ENCODE data around the gene LYSMD2. TPM values are rescaled to one million over a fixed set of nuclear protein-coding genes. Genes with fewer than 3 reads are reported as not detected.

Gene LYSMD2
- polyA plus RNA-seq, 1 of the 3 experiments (the other 2 are of a cell fraction): 10.3 TPM

DNA sequence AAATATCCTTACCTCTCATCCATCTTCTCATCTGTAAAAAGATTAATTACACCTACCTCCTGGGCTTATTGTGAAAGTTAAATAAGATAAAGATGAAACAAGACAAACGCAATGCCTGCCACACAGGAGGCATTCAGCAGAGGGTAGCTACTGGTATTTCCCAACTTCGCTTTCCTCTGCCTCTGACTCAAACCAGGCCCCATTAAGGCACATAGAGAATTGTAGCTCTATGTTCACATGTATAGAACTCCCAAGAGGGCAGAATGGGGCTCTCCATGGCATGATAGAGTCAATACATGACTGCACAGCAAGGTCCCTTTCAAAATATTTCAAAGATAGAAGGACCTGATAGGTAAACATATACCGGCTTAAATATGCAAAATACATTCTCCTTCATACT is 1.4 kb downstream of the LYSMD2 start:
- Histone ChIP-seq H3K9ac (no peak overlapping the region), H3K27ac (ENCODE audit: low read depth in 2 of 2, low read length in 1 of 2) (no peak overlapping the region), H3K4me2 (peak overlapping the region; percentile 67), H3K27me3 (ENCODE audit: insufficient read depth) (no peaks in the 10 kb centered on the region), H4K20me1 (ENCODE audit: insufficient read depth) (no peaks in the 10 kb centered on the region), H3F3A (replicated peaks; ENCODE audit: insufficient read depth) (no peaks in the 10 kb centered on the region), H2AFZ (ENCODE audit: low read depth) (no peak overlapping the region), H3K79me2 (ENCODE audit: insufficient read depth) (peaks cover 16% of the 10 kb centered on the region), H3K36me3 (replicated peaks in 1 of 2; ENCODE audit: control insufficient read depth in 1 of 2, insufficient read depth in 2 of 2, low read length in 1 of 2) (no peaks in the 10 kb centered on the region), H3K4me1 (ENCODE audit: control insufficient read depth in 1 of 2, insufficient read depth in 2 of 2, low read depth in 1 of 2, low read length in 1 of 2) (peaks cover 0 to 23% of the 10 kb centered on the region in 2 experiments; a peak in 2 of 4 replicates), H3K9me3 (no peaks in the 10 kb centered on the region), H3K4me3 (ENCODE audit: low read depth in 2 of 2, low read length in 1 of 2) (peak overlapping the region; percentile 51 to 74; a peak in 3 of 4 replicates), H3K9me2 (no peaks in the 10 kb centered on the region)
- ChIA-PET CTCF (interaction anchor here (0.7 to 17.1 kb wide), 6 partner anchors 10 to 86 kb away, joined by 3 to 130 read pairs (median 12); no protein-coding TSS in a partner anchor), POLR2A (interaction anchor here (1.3 kb wide), 1 partner anchor 55 kb away, joined by 3 read pairs; the partner anchor contains the start of gene SCG3)
- TF ChIP-seq, protein P1, sequence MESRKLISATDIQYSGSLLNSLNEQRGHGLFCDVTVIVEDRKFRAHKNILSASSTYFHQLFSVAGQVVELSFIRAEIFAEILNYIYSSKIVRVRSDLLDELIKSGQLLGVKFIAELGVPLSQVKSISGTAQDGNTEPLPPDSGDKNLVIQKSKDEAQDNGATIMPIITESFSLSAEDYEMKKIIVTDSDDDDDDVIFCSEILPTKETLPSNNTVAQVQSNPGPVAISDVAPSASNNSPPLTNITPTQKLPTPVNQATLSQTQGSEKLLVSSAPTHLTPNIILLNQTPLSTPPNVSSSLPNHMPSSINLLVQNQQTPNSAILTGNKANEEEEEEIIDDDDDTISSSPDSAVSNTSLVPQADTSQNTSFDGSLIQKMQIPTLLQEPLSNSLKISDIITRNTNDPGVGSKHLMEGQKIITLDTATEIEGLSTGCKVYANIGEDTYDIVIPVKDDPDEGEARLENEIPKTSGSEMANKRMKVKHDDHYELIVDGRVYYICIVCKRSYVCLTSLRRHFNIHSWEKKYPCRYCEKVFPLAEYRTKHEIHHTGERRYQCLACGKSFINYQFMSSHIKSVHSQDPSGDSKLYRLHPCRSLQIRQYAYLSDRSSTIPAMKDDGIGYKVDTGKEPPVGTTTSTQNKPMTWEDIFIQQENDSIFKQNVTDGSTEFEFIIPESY (IDR thresholded peaks at IDR 0.05; ENCODE audit: borderline replicate concordance, low read depth): no peak
- no peak for TF ChIP-seq EP300 (IDR thresholded peaks at IDR 0.05; ENCODE audit: borderline replicate concordance in 1 of 2, low read depth in 1 of 2, low read length in 1 of 2)
- TF ChIP-seq JUND (IDR thresholded peaks at IDR 0.05): no peak
- no peak for TF ChIP-seq YY1 (IDR thresholded peaks at IDR 0.05; ENCODE audit: low read depth)
- TF ChIP-seq TCF12 (IDR thresholded peaks at IDR 0.05): no peak
- no peak for TF ChIP-seq GATA2 (CRISPR knock-in tag; IDR thresholded peaks at IDR 0.05)
- no peak for TF ChIP-seq RCOR1 (IDR thresholded peaks at IDR 0.05; ENCODE audit: low read length)
- no peak for TF ChIP-seq SIN3A (IDR thresholded peaks at IDR 0.05; ENCODE audit: borderline replicate concordance, low read depth, low read length)
- 80% methylated on average over 3 of the region's 3 CpGs for WGBS (ENCODE audit: low lambda C conversion rate)
- peak; percentile 14 for DNase-seq

DNA sequence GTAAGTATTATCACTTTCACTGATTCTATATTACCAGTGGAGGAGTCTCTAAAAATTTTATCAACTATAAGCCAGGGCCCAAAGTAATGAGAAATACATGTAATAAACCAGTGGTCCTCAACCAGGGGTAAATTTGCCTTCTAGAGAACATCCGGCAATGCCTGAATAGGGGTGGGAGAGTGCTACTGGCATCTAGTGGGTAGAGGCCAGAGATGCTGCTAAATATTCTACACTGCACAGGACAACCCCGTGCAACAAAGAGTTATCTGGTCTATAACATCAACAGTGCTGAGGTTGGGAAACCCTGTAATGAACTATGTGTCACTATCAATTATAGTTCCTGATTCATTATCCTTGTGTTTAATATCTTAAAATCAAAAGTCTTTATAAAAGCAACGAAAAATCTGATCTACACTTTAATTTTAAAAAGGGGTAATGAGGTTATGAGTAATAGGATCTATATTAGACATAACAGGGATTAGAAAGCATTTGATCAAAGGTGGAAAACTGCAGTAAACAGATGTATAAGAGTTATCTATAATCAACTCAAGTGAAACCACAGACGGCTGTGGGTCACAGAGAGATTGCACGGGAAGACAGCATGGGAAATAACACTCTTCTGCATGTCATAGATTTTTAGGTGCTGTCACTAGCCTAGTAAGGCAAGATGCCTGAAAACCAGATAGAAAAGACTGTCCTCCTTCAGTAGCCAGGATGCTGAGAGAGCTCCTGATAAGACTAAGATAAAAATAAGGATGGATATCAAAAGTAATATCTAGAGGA is 2.0 kb downstream of the LYSMD2 start:
- Histone ChIP-seq H4K20me1 (ENCODE audit: insufficient read depth) (no peaks in the 10 kb centered on the region), H3K4me2 (peak overlapping the region; percentile 67), H3F3A (replicated peaks; ENCODE audit: insufficient read depth) (no peaks in the 10 kb centered on the region), H3K9me2 (no peaks in the 10 kb centered on the region), H3K9ac (no peak overlapping the region), H3K4me1 (ENCODE audit: control insufficient read depth in 1 of 2, insufficient read depth in 2 of 2, low read depth in 1 of 2, low read length in 1 of 2) (peaks cover 0 to 23% of the 10 kb centered on the region in 2 experiments; a peak in 2 of 4 replicates), H3K79me2 (ENCODE audit: insufficient read depth) (peaks cover 21% of the 10 kb centered on the region), H3K4me3 (ENCODE audit: low read depth in 2 of 2, low read length in 1 of 2) (no peak overlapping the region), H2AFZ (ENCODE audit: low read depth) (no peak overlapping the region), H3K9me3 (no peaks in the 10 kb centered on the region), H3K27ac (ENCODE audit: low read depth in 2 of 2, low read length in 1 of 2) (no peak overlapping the region; a peak in 1 of 4 replicates), H3K36me3 (replicated peaks in 1 of 2; ENCODE audit: control insufficient read depth in 1 of 2, insufficient read depth in 2 of 2, low read length in 1 of 2) (no peaks in the 10 kb centered on the region), H3K27me3 (ENCODE audit: insufficient read depth) (no peaks in the 10 kb centered on the region)
- ChIA-PET CTCF (interaction anchor here (1.2 to 17.1 kb wide), 5 partner anchors 10 to 100 kb away, joined by 3 to 130 read pairs (median 17); no protein-coding TSS in a partner anchor), POLR2A (interaction anchor here (1.3 kb wide), 1 partner anchor 54 kb away, joined by 3 read pairs; the partner anchor contains the start of gene SCG3)
- 51% methylated on average over 5 of the region's 5 CpGs for WGBS (ENCODE audit: low lambda C conversion rate)
- peak; percentile 33 for DNase-seq
- TF ChIP-seq NFIC (IDR thresholded peaks at IDR 0.05; ENCODE audit: borderline replicate concordance): no peak
- no peak for TF ChIP-seq EZH2phosphoT487 (IDR thresholded peaks at IDR 0.05; ENCODE audit: borderline replicate concordance, low read depth)
- TF ChIP-seq JUND (IDR thresholded peaks at IDR 0.05): no peak
- no peak for TF ChIP-seq RCOR1 (IDR thresholded peaks at IDR 0.05; ENCODE audit: low read length)
- no peak for TF ChIP-seq RXRA (IDR thresholded peaks at IDR 0.05; ENCODE audit: borderline replicate concordance, low read depth)
- no peak for TF ChIP-seq RFX5 (IDR thresholded peaks at IDR 0.05; ENCODE audit: low read length)
- TF ChIP-seq PBX3 (IDR thresholded peaks at IDR 0.05): no peak
- no peak for TF ChIP-seq NRF1 (IDR thresholded peaks at IDR 0.05; ENCODE audit: low read depth, low read length)
- peak; percentile 32 for TF ChIP-seq CTCF (IDR thresholded peaks at IDR 0.05)
- no peak; the same call in 1 of the 2 replicates for TF ChIP-seq MXI1 (IDR thresholded peaks at IDR 0.05; ENCODE audit: low read depth, low read length)
- TF ChIP-seq FOSL2 (IDR thresholded peaks at IDR 0.05; ENCODE audit: borderline replicate concordance, low read depth): no peak
- TF ChIP-seq CHD2 (IDR thresholded peaks at IDR 0.05; ENCODE audit: low read length, partially characterized antibody): no peak
- no peak for TF ChIP-seq FOXM1 (IDR thresholded peaks at IDR 0.05; ENCODE audit: low read depth)
- TF ChIP-seq SMC3 (IDR thresholded peaks at IDR 0.05; ENCODE audit: low read depth, low read length): peak; percentile 36; the same call in 1 of the 2 replicates
- TF ChIP-seq MAX (IDR thresholded peaks at IDR 0.05; ENCODE audit: low read depth): no peak
- TF ChIP-seq TCF12 (IDR thresholded peaks at IDR 0.05): no peak
- TF ChIP-seq GABPA (IDR thresholded peaks at IDR 0.05; ENCODE audit: low read depth): no peak
- no peak for TF ChIP-seq TEAD4 (IDR thresholded peaks at IDR 0.05; ENCODE audit: borderline replicate concordance, insufficient read depth)
